GM23248 (cell line): ENCODE data around the gene ADH1A.

Experiments
- EZH2 ChIP-seq: fragments of 200-600 bp; sonication (generic); IDR thresholded peaks from 2 replicates; pipeline ENCODE4 v1.6.1; 2018; ENCODE audit warnings: antibody characterized with exemption, mild to moderate bottlenecking; ENCODE audit not compliant: insufficient read depth, poor library complexity, severe bottlenecking
- EZH2phosphoT487 ChIP-seq: fragments of 200-600 bp; sonication (generic); IDR thresholded peaks from 2 replicates; pipeline ENCODE4 v1.6.1; 2018; ENCODE audit warnings: antibody characterized with exemption, moderate library complexity, mild to moderate bottlenecking, low read depth; ENCODE audit not compliant: insufficient read depth

DNA sequence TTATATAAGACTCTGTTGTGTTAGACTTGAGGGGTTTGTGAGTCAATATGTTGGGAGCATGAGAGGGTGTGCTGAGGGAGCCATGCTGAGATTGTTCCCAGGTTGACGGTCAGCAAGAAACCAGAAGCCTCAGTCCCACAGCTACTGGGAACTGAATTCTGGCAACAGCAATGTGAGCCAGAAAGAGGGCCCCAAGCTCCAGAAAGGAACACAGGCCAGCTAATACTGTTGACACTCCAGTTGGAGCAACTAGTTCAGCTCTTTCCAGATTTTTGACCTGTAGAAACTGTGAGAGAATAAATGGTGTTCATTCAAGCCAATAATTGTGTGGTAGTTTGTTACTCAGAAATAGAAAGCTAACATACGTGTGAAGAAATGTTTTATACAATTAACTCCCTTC, 17.1 kb downstream of the ADH1A start:
- TF ChIP-seq EZH2 (no peak), EZH2phosphoT487 (no peak)
